HepG2 (cell line): ENCODE measurements around the gene CHCT1. TPM values are rescaled to one million over a fixed set of nuclear protein-coding genes. Genes with fewer than 3 reads are reported as not detected.

Experiments used
- ATAC-seq: fragments of 200-7000 bp; cut with Tn5 transposase; 3 replicates; pipeline ENCODE4 v1.9.1; 2020; ENCODE audit warnings: mild to moderate bottlenecking, moderate library complexity
- BruUV-seq: library from RNA; stranded (reverse); fragments of 400-500 nt; replicated peaks from 2 replicates; lab custom pipeline; 2021; lab: Mats Ljungman, UMichigan
- CTCF ChIA-PET: fragments of 300-600 bp; formaldehyde crosslinking; extraction: SDS; loops from one replicate; lab custom pipeline; 2021; ENCODE audit warnings: low total read pairs, inconsistent platforms, low intra/inter-chr PET ratio; lab: Yijun Ruan, JAX
- POLR2A ChIA-PET: fragments of 350-600 bp; sonication (Branson Sonifier 250); formaldehyde crosslinking; loops from one replicate; lab custom pipeline; 2020; ENCODE audit warnings: antibody characterized with exemption, inconsistent platforms; lab: Yijun Ruan, JAX
- DNase-seq: peaks from one replicate; pipeline ENCODE4 v3.0.0-alpha.2; 2015; ENCODE audit warnings: low spot score
- FAIRE-seq: peaks from 3 replicates; lab custom pipeline; 2011; peaks lifted over from hg19 to GRCh38; lab: Jason Lieb, UNC
- H2AFZ ChIP-seq: one replicate; pipeline ENCODE4 v1.6.1; 2011; ENCODE audit warnings: low read length, inconsistent platforms
- H3K27ac ChIP-seq: fragments of 300-600 bp; 3 replicates; pipeline ENCODE4 v1.8.0; 2011; ENCODE audit warnings: mixed run types, mild to moderate bottlenecking, mixed read lengths, low read length, inconsistent platforms; ENCODE audit not compliant: insufficient read depth; ENCODE audit errors: extremely low read length
- H3K27me3 ChIP-seq, 2 experiments: fragments of 200-600 bp in 1 of 2; 2 replicates in 1 of 2; 3 replicates in 1 of 2; pipeline versions ENCODE4 v1.6.0 to v1.8.0; 2011; ENCODE audit warnings: low read length in 2 of 2, mild to moderate bottlenecking in 2 of 2, moderate library complexity in 2 of 2, inconsistent platforms in 1 of 2; ENCODE audit not compliant: insufficient read depth in 2 of 2, control insufficient read depth in 1 of 2
- H3K36me3 ChIP-seq, 2 experiments: fragments of 200-600 bp in 1 of 2; replicated peaks in 1 of 2; 2 replicates in 1 of 2; 3 replicates in 1 of 2; pipeline versions ENCODE4 v1.5.1 to v1.8.0; 2011; ENCODE audit warnings: low read length in 2 of 2, inconsistent platforms in 1 of 2; ENCODE audit not compliant: insufficient read depth in 2 of 2, control insufficient read depth in 1 of 2
- H3K4me1 ChIP-seq: 2 replicates; pipeline ENCODE4 v1.5.1; 2012; ENCODE audit warnings: low read length, inconsistent platforms; ENCODE audit not compliant: insufficient read depth
- H3K4me2 ChIP-seq: 2 replicates; pipeline ENCODE4 v1.6.0; 2011; ENCODE audit warnings: low read depth, low read length, inconsistent platforms
- H3K4me3 ChIP-seq, 3 experiments: fragments of 200-600 bp in 1 of 3; sonication (generic), shearing (Covaris generic) in 1 of 3; replicated peaks in 1 of 3; 2 replicates each; pipeline ENCODE4 v1.5.1; 2011 to 2016; ENCODE audit warnings: low read length in 3 of 3, inconsistent platforms in 2 of 3, low read depth in 2 of 3, mild to moderate bottlenecking in 2 of 3, control low read depth in 1 of 3, mixed read lengths in 1 of 3; ENCODE audit not compliant: insufficient read depth in 1 of 3
- H3K79me2 ChIP-seq: one replicate; pipeline ENCODE4 v1.6.1; 2011; ENCODE audit warnings: low read length, inconsistent platforms; ENCODE audit not compliant: insufficient read depth
- H3K9ac ChIP-seq: 2 replicates; pipeline ENCODE4 v1.6.0; 2011; ENCODE audit warnings: mild to moderate bottlenecking, low read depth, low read length, inconsistent platforms; ENCODE audit not compliant: insufficient read depth
- H3K9me3 ChIP-seq: 2 replicates; pipeline ENCODE4 v1.5.1; 2012; ENCODE audit warnings: mild to moderate bottlenecking, low read length
- H4K20me1 ChIP-seq: 2 replicates; pipeline ENCODE4 v1.6.0; 2011; ENCODE audit warnings: inconsistent platforms, mild to moderate bottlenecking, low read length, moderate library complexity; ENCODE audit not compliant: insufficient read depth
- CREM ChIP-seq, 2 experiments: sonication (generic) in 1 of 2; formaldehyde crosslinking in 1 of 2; IDR thresholded peaks; 2 replicates each; pipeline versions ENCODE4 v1.4.0 to v1.6.1; 2016 to 2020; ENCODE audit warnings: antibody characterized with exemption in 1 of 2, mild to moderate bottlenecking in 1 of 2, missing genetic modification reagents in 1 of 2
- HNRNPLL ChIP-seq: fragments of 200-400 bp; formaldehyde crosslinking; IDR thresholded peaks from 2 replicates; pipeline ENCODE4 v1.6.1; 2017; ENCODE audit warnings: mild to moderate bottlenecking, low read depth, low read length; ENCODE audit not compliant: poor library complexity, severe bottlenecking
- MBD4 ChIP-seq: IDR thresholded peaks from 2 replicates; pipeline ENCODE4 v1.6.1; 2012; ENCODE audit warnings: low read length, inconsistent platforms, borderline replicate concordance
- SNAPC2 ChIP-seq: sonication (generic); formaldehyde crosslinking; IDR thresholded peaks from 2 replicates; pipeline ENCODE4 v1.8.1; 2022; ENCODE audit warnings: mild to moderate bottlenecking, missing genetic modification reagents
- TP53 ChIP-seq: sonication (generic); formaldehyde crosslinking; conservative IDR thresholded peaks from 2 replicates; pipeline ENCODE4 v1.4.0; 2020; ENCODE audit warnings: missing genetic modification reagents
- ZNF546 ChIP-seq: sonication (generic); formaldehyde crosslinking; conservative IDR thresholded peaks from 2 replicates; pipeline ENCODE4 v1.8.1; 2023; ENCODE audit warnings: mild to moderate bottlenecking, missing genetic modification reagents
- ZNF770 ChIP-seq: sonication (generic); formaldehyde crosslinking; IDR thresholded peaks from 2 replicates; pipeline ENCODE4 v1.5.0; 2020; ENCODE audit warnings: mild to moderate bottlenecking, missing genetic modification reagents
- WGBS: methylation state at CpG from one replicate; pipeline ENCODE4 v1.1.6; 2017; ENCODE audit warnings: low lambda C conversion rate; 5-methylcytosine and 5-hydroxymethylcytosine counted together
- in situ Hi-C: cut with HindIII; loops from 2 replicates; pipeline ENCODE4 v1.10.0; 2017; ENCODE audit warnings: low pct_unique_long_range_greater_than_20kb; ENCODE audit not compliant: extremely low pct_ligation_motif_present
- intact Hi-C: fragments of 100-400 bp; cut with micrococcal nuclease; formaldehyde crosslinking; loops from one replicate; pipeline ENCODE4 v1.10.0; 2022; ENCODE audit not compliant: unreplicated experiment
- polyA plus RNA-seq, 8 experiments: library from polyadenylated mRNA; depleted of rRNA in 3 of 8; stranded (reverse) in 7 of 8; unstranded in 1 of 8; fragments of >200 nt; fragmentation: Illumina TruSeq in 4 of 8; extraction: Trizol in 4 of 8; gene quantifications; 2 replicates each; pipeline versions ENCODE4 v1.2.1 to v1.2.3, GENCODE V29; 2011 to 2016; ENCODE audit warnings: low read depth in 4 of 8, missing spikeins in 1 of 8, mixed read lengths in 1 of 8; ENCODE audit not compliant: insufficient read depth in 1 of 8
- total RNA-seq, 5 experiments: library from RNA; depleted of rRNA; stranded (reverse); fragments of >200 nt; fragmentation: Illumina TruSeq; extraction: Trizol; gene quantifications; 2 replicates each; pipeline ENCODE4 v1.2.3, GENCODE V29; 2016; ENCODE audit warnings: low read depth in 1 of 5

CHCT1 gene
- total and polyA plus RNA-seq, 2 of the 13 experiments (the other 11 are each of a cell fraction or from before 2014, with no cell fraction given): not detected

- Histone ChIP-seq H3K27ac (no peak overlapping the region), H3K9ac (no peak overlapping the region), H3K27me3 (no peaks in the 10 kb centered on the region), H2AFZ (no peak overlapping the region), H4K20me1 (no peaks in the 10 kb centered on the region), H3K4me1 (no peaks in the 10 kb centered on the region), H3K4me2 (no peak overlapping the region), H3K79me2 (no peaks in the 10 kb centered on the region), H3K4me3 (no peak overlapping the region), H3K9me3 (no peaks in the 10 kb centered on the region), H3K36me3 (peaks cover 18 to 73% of the 10 kb centered on the region in 2 experiments)
- no TSS peak for BruUV-seq
- ChIA-PET POLR2A (no interaction called here), CTCF (no interaction called here)
- intact Hi-C loops (no loop called here), in situ Hi-C loops (no loop called here)
- ATAC-seq (no peak), DNase-seq (no peak), FAIRE-seq (no peak)
- 89% methylated on average over 4 of the region's 4 CpGs for WGBS
- TF ChIP-seq CREM (IDR thresholded peaks at IDR 0.05) (0 out of 2 replicates have a peak, but pooled peaks have one; percentile 5), CREM (CRISPR knock-in tag; IDR thresholded peaks at IDR 0.05) (no peak), MBD4 (no peak), SNAPC2 (CRISPR knock-in tag) (no peak), ZNF770 (peak; percentile 54; the same call in 1 of the 2 replicates), HNRNPLL (no peak), TP53 (CRISPR knock-in tag) (no peak), ZNF546 (no peak)
Observed at GRCh38 chr17:60463157-60463835, 41.0 kb downstream of the CHCT1 start.
